Trophoblast cell (in vitro differentiated cells and primary cell): ENCODE measurements around the gene RPIA.

Experiments used
- DNase-seq, 2 donors: peaks; one replicate each; pipeline ENCODE4 v3.0.0-alpha.2; 2016
- H2AFZ ChIP-seq: 2 replicates; pipeline ENCODE4 v1.6.1; 2013; ENCODE audit warnings: low read length, moderate library complexity, mild to moderate bottlenecking; ENCODE audit not compliant: insufficient read depth, poor library complexity
- H2AK5ac ChIP-seq: 2 replicates; pipeline ENCODE4 v1.6.1; 2013; ENCODE audit warnings: mild to moderate bottlenecking, low read length
- H2BK120ac ChIP-seq: 2 replicates; pipeline ENCODE4 v1.6.1; 2013; ENCODE audit warnings: low read length, mild to moderate bottlenecking, moderate library complexity; ENCODE audit not compliant: insufficient read depth, poor library complexity
- H2BK12ac ChIP-seq: 2 replicates; pipeline ENCODE4 v1.6.1; 2013; ENCODE audit warnings: mild to moderate bottlenecking, low read length, moderate library complexity
- H2BK5ac ChIP-seq: 2 replicates; pipeline ENCODE4 v1.6.1; 2013; ENCODE audit warnings: low read length, low read depth, moderate library complexity, mild to moderate bottlenecking; ENCODE audit not compliant: poor library complexity
- H3K14ac ChIP-seq: 2 replicates; pipeline ENCODE4 v1.6.1; 2013; ENCODE audit warnings: mild to moderate bottlenecking, low read length
- H3K18ac ChIP-seq: 2 replicates; pipeline ENCODE4 v1.6.1; 2013; ENCODE audit warnings: mild to moderate bottlenecking, low read length
- H3K23ac ChIP-seq: 2 replicates; pipeline ENCODE4 v1.6.1; 2013; ENCODE audit warnings: low read length
- H3K27ac ChIP-seq: 2 replicates; pipeline ENCODE4 v1.5.1; 2013; ENCODE audit warnings: low read depth, mild to moderate bottlenecking, inconsistent platforms, low read length, moderate library complexity
- H3K27me3 ChIP-seq: 2 replicates; pipeline ENCODE4 v1.6.1; 2013; ENCODE audit warnings: inconsistent platforms, mild to moderate bottlenecking, low read length, moderate library complexity; ENCODE audit not compliant: insufficient read depth
- H3K36me3 ChIP-seq, 2 experiments: 1 replicate in 1 of 2; 2 replicates in 1 of 2; pipeline ENCODE4 v1.6.1; 2013; ENCODE audit warnings: low read length in 2 of 2, mild to moderate bottlenecking in 2 of 2, moderate library complexity in 1 of 2; ENCODE audit not compliant: insufficient read depth in 2 of 2, control insufficient read depth in 1 of 2
- H3K4ac ChIP-seq: 2 replicates; pipeline ENCODE4 v1.6.1; 2013; ENCODE audit warnings: low read depth, mild to moderate bottlenecking, low read length, moderate library complexity
- H3K4me1 ChIP-seq, 2 experiments: 1 replicate in 1 of 2; 2 replicates in 1 of 2; pipeline ENCODE4 v1.6.1; 2013; ENCODE audit warnings: low read length in 2 of 2, mild to moderate bottlenecking in 2 of 2, moderate library complexity in 1 of 2; ENCODE audit not compliant: insufficient read depth in 2 of 2, control insufficient read depth in 1 of 2
- H3K4me2 ChIP-seq: 2 replicates; pipeline ENCODE4 v1.6.1; 2013; ENCODE audit warnings: inconsistent platforms, mild to moderate bottlenecking, low read length, moderate library complexity
- H3K4me3 ChIP-seq: 2 replicates; pipeline ENCODE4 v1.5.1; 2013; ENCODE audit warnings: mild to moderate bottlenecking, low read depth, low read length, inconsistent platforms
- H3K79me1 ChIP-seq: one replicate; pipeline ENCODE4 v1.6.1; 2013; ENCODE audit warnings: low read length
- H3K79me2 ChIP-seq: 2 replicates; pipeline ENCODE4 v1.6.1; 2013; ENCODE audit warnings: low read length, mild to moderate bottlenecking; ENCODE audit not compliant: control insufficient read depth, insufficient read depth, poor library complexity
- H3K9ac ChIP-seq: 2 replicates; pipeline ENCODE4 v1.6.1; 2013; ENCODE audit warnings: mild to moderate bottlenecking, low read length
- H3K9me3 ChIP-seq: 2 replicates; pipeline ENCODE4 v1.6.1; 2013; ENCODE audit warnings: low read depth, mild to moderate bottlenecking, control low read depth, inconsistent platforms, low read length; ENCODE audit not compliant: insufficient read depth
- H4K12ac ChIP-seq: 2 replicates; pipeline ENCODE4 v1.6.1; 2013; ENCODE audit warnings: low read depth, mild to moderate bottlenecking, low read length, moderate library complexity
- H4K8ac ChIP-seq: 2 replicates; pipeline ENCODE4 v1.6.1; 2013; ENCODE audit warnings: low read depth, mild to moderate bottlenecking, low read length, moderate library complexity
- H4K91ac ChIP-seq: one replicate; pipeline ENCODE4 v1.6.1; 2013; ENCODE audit warnings: low read depth, mild to moderate bottlenecking, low read length, moderate library complexity
- WGBS: extraction: QIAGEN DNeasy Blood & Tissue Kit; methylation state at CpG from one replicate; pipeline ENCODE4 v1.1.7; 2013; ENCODE audit warnings: missing lambda C conversion rate; ENCODE audit not compliant: insufficient read length, insufficient coverage; ENCODE audit errors: extremely low coverage; 5-methylcytosine and 5-hydroxymethylcytosine counted together

The RPIA gene

DNA sequence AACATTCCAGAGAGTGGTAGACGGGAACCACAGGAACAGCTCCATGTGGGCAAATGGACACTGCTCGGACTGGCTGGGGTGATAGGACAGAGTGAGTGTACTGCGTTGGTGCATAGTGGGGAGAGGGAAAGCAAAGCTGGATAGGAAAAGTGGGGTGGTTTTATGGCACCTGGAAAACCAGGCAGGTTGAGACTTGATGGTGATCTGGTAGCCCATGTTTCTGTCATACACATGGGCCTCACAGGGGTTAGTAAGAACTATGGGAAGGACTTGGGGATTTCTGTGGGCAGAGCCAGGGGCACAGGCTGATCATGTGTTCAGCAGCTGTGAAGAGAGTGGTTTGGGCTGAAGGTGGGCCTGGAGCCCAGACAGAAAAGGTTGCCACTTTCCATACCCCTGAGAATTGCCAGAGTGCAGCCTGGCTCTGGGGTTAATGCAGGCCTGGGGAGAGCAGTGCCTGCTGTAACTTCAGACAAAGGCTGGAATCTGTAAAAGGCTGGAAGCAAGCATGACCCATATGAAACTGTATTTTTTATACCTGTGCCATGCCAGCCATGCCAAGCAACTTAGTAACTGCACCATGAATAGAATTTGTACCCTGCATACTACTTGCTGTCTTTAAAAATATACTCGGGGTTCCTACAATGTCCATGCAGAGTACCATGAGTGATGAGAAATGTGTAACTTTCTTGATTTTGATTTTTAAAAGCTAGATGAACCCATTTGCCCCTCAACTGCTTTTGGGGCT is 41.9 kb downstream of the RPIA start:
- Histone ChIP-seq H2AK5ac (no peak overlapping the region), H3K4me3 (no peak overlapping the region), H3K9ac (no peak overlapping the region), H3K4me1 (peaks cover 3% of the 10 kb centered on the region in 2 experiments), H4K8ac (no peak overlapping the region), H4K12ac (no peak overlapping the region), H2BK120ac (no peak overlapping the region), H3K14ac (no peak overlapping the region), H3K27me3 (no peaks in the 10 kb centered on the region), H2AFZ (no peak overlapping the region), H3K23ac (no peak overlapping the region), H3K27ac (no peak overlapping the region), H3K18ac (no peak overlapping the region), H3K79me1 (peaks cover 2% of the 10 kb centered on the region), H2BK12ac (peak overlapping the region; percentile 66), H4K91ac (no peak overlapping the region), H3K9me3 (no peaks in the 10 kb centered on the region), H2BK5ac (no peak overlapping the region), H3K4ac (no peak overlapping the region), H3K36me3 (peaks cover 3 to 7% of the 10 kb centered on the region in 2 experiments), H3K79me2 (no peaks in the 10 kb centered on the region), H3K4me2 (no peak overlapping the region)
- no peak for DNase-seq
- no CpG with 5 or more reads among the region's 4 CpGs for WGBS

GRCh38 chr2:88735133-88735532 is 43.7 kb downstream of the RPIA start:
- no peak overlapping the region for H3K4me3 ChIP-seq
- no peak overlapping the region for H3K4me2 ChIP-seq
- H3K4ac ChIP-seq = no peak overlapping the region
- no peaks in the 10 kb centered on the region for H3K79me2 ChIP-seq
- H2AK5ac ChIP-seq = no peak overlapping the region
- H3K79me1 ChIP-seq = peaks cover 2% of the 10 kb centered on the region
- no peak overlapping the region for H3K9ac ChIP-seq
- H3K23ac ChIP-seq = no peak overlapping the region
- no peaks in the 10 kb centered on the region for H3K9me3 ChIP-seq
- H2BK5ac ChIP-seq = no peak overlapping the region
- H3K14ac ChIP-seq = no peak overlapping the region
- no peak overlapping the region for H2BK120ac ChIP-seq
- no peak overlapping the region for H4K91ac ChIP-seq
- no peaks in the 10 kb centered on the region for H3K27me3 ChIP-seq
- H2AFZ ChIP-seq = no peak overlapping the region
- no peak overlapping the region for H3K27ac ChIP-seq
- no peak overlapping the region for H2BK12ac ChIP-seq
- no peak overlapping the region for H4K8ac ChIP-seq
- peaks cover 0 to 3% of the 10 kb centered on the region in 2 experiments for H3K4me1 ChIP-seq
- peaks cover 2 to 9% of the 10 kb centered on the region in 2 experiments for H3K36me3 ChIP-seq
- no peak overlapping the region for H4K12ac ChIP-seq
- DNase-seq = no peak
- H3K18ac ChIP-seq = no peak overlapping the region
- no CpG with 5 or more reads among the region's 4 CpGs for WGBS

DNA sequence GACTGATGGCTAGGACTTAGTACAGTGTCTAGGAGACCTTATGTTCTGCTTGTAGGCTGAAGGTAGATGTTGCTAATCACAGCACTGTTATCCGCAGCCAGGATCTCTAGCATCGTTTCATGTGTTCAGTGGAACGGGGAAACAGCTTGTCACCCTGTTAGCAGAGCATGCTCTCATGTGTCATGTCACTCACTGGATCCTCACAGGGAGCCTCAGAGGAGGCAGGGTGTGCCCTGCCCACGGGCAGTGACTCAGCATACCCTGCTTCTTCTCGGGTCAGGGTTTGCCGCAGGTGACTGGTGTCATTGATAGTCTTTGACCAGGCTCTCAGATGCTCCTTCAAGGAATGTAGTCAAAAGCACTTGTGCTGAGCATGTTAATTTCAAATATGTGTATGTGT is 44.4 kb downstream of the RPIA start:
- H3K18ac ChIP-seq = no peak overlapping the region
- no peak overlapping the region for H3K14ac ChIP-seq
- peak; percentile 68 to 75 for DNase-seq
- H4K91ac ChIP-seq = no peak overlapping the region
- no peak overlapping the region for H3K27ac ChIP-seq
- no peak overlapping the region for H2AFZ ChIP-seq
- no peak overlapping the region for H2BK12ac ChIP-seq
- H4K12ac ChIP-seq = no peak overlapping the region
- no peak overlapping the region for H3K9ac ChIP-seq
- H3K79me2 ChIP-seq = no peaks in the 10 kb centered on the region
- no peak overlapping the region for H3K4me3 ChIP-seq
- H2BK120ac ChIP-seq = no peak overlapping the region
- no CpG with 5 or more reads among the region's 6 CpGs for WGBS
- no peaks in the 10 kb centered on the region for H3K27me3 ChIP-seq
- H3K4me2 ChIP-seq = no peak overlapping the region
- no peak overlapping the region for H3K4ac ChIP-seq
- H3K79me1 ChIP-seq = peaks cover 2% of the 10 kb centered on the region
- peaks cover 2 to 9% of the 10 kb centered on the region in 2 experiments for H3K36me3 ChIP-seq
- no peak overlapping the region for H2BK5ac ChIP-seq
- no peak overlapping the region for H3K23ac ChIP-seq
- no peak overlapping the region for H4K8ac ChIP-seq
- H2AK5ac ChIP-seq = no peak overlapping the region
- H3K9me3 ChIP-seq = no peaks in the 10 kb centered on the region
- H3K4me1 ChIP-seq = peaks cover 0 to 3% of the 10 kb centered on the region in 2 experiments

DNA sequence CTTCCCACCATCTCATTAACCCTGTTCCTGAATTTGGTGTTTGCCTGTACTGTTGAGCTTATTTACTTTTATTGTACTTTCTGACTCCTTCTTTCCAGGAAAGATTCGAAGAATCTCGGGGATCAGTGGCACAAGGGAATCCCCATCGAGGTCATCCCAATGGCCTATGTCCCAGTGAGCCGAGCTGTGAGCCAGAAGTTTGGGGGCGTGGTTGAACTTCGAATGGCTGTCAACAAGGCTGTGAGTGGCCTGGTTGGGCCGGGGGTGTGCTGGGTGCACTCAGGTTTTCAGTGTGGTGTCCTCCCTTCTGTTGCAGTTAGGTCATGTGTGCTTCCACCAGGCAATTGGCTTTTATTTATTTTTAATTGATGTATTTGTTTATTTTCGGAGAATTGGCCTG is 45.0 kb downstream of the RPIA start:
- H3K18ac ChIP-seq = no peak overlapping the region
- H4K8ac ChIP-seq = no peak overlapping the region
- no peak overlapping the region for H3K14ac ChIP-seq
- no peak overlapping the region for H2BK5ac ChIP-seq
- no peak overlapping the region for H4K12ac ChIP-seq
- no peak overlapping the region for H3K23ac ChIP-seq
- H3K4ac ChIP-seq = no peak overlapping the region
- no peak overlapping the region for H3K4me3 ChIP-seq
- peaks cover 2% of the 10 kb centered on the region for H3K79me1 ChIP-seq
- peaks cover 0 to 3% of the 10 kb centered on the region in 2 experiments for H3K4me1 ChIP-seq
- H2BK120ac ChIP-seq = no peak overlapping the region
- no peak overlapping the region for H2BK12ac ChIP-seq
- no peaks in the 10 kb centered on the region for H3K9me3 ChIP-seq
- DNase-seq = no peak
- no peak overlapping the region for H3K9ac ChIP-seq
- no peaks in the 10 kb centered on the region for H3K79me2 ChIP-seq
- H2AFZ ChIP-seq = no peak overlapping the region
- WGBS = no CpG with 5 or more reads among the region's 8 CpGs
- no peak overlapping the region for H4K91ac ChIP-seq
- H2AK5ac ChIP-seq = no peak overlapping the region
- H3K36me3 ChIP-seq = peaks cover 2 to 9% of the 10 kb centered on the region in 2 experiments
- H3K27ac ChIP-seq = no peak overlapping the region
- no peaks in the 10 kb centered on the region for H3K27me3 ChIP-seq
- no peak overlapping the region for H3K4me2 ChIP-seq
